A549 treated with ZK216348 at 1 μM for 4 hours (cell line): ENCODE results near the gene ABHD16A. TPM values are rescaled to one million over a fixed set of nuclear protein-coding genes. Genes with fewer than 3 reads are reported as not detected.

ENCODE experiments used
- total RNA-seq: library from RNA; stranded (reverse); fragments of 200-300 nt; extraction: Qiagen RNA extraction; gene quantifications from 5 replicates; pipeline ENCODE4 v1.2.3, GENCODE V29; 2022; ENCODE audit warnings: low read depth

Gene ABHD16A
- 13.2 to 19.1 TPM (median 17.6 TPM) in 5 replicates for total RNA-seq

DNA sequence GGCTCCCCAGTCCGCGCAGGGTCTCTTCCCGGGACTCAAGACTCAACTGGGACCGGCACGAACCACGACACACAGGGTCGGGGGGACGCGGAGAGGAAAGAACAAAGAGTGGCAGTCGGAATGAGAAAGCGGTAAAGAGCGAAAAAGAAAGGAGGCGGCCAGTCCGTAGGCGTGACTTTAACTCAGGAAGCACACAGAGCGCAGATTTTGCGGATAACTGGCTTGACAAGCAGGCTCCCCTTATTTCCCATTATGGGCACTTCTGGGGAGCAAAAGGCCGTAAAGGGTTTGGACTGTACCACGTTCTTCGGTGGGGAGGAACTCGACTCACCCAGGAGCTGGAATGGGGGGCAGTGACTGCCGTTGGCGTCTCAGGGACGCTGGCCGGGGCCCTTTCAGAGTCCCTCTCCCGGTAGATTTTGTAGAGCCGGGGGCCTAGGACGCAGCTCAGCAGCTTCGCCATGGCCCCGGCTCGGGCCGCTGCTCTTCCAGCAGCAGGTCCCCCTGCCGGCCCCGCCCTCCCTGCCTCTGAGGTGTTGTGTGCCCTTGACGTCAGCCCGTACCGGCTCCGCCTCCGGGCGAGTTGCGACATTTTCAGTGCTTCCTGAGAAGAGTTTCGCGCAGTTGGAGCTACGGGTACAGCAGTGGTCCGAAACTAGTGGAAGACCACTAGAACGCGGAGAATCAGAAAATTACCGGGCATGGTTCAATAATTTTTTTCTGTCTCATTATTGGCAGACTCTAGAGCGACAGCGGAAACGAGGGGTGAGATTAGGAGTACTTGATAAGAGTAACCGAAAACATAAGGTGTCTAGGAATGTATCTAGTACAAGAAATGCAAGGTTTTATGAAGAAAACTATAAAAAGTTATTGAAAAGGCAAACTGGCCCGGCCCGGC, at the start of gene ABHD16A:
Gene ABHD16A, minus strand, starts transcription at position 506 of the 898 bp plus-strand sequence. Its CDS starts 43 bp downstream, at position 463.

DNA sequence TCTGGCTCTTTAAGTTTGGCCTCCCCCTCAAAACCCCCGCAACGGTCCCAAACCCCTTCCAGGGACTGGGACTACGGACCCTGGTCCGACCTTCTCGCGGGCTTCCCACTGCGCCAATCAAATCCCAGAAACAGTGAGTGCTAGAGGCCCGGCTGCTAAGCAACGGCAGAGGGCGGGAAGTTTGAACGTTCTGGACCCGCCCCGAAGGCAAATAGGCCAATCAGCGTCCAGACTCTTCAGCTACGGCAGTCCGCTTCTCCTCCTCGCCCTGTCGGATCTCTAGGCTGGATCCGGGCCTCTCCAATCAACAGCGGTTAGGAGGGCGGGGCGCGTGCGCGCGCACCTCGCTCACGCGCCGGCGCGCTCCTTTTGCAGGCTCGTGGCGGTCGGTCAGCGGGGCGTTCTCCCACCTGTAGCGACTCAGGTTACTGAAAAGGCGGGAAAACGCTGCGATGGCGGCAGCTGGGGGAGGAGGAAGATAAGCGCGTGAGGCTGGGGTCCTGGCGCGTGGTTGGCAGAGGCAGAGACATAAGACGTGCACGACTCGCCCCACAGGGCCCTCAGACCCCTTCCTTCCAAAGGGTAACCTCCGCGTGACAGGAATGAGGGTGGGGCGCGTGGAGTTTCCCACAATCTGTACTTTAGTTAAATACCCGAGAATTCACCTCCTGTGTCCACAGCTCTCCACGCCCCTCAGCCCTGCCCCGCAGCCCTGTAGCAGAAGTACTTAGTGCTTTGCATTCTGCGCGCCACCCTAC, 36.7 kb upstream of the ABHD16A start, which contains the start of gene MSH5:
Gene MSH5, plus strand, starts transcription at position 367 of the 758 bp plus-strand sequence. CDS start 462 bp downstream, outside the sequence.

DNA sequence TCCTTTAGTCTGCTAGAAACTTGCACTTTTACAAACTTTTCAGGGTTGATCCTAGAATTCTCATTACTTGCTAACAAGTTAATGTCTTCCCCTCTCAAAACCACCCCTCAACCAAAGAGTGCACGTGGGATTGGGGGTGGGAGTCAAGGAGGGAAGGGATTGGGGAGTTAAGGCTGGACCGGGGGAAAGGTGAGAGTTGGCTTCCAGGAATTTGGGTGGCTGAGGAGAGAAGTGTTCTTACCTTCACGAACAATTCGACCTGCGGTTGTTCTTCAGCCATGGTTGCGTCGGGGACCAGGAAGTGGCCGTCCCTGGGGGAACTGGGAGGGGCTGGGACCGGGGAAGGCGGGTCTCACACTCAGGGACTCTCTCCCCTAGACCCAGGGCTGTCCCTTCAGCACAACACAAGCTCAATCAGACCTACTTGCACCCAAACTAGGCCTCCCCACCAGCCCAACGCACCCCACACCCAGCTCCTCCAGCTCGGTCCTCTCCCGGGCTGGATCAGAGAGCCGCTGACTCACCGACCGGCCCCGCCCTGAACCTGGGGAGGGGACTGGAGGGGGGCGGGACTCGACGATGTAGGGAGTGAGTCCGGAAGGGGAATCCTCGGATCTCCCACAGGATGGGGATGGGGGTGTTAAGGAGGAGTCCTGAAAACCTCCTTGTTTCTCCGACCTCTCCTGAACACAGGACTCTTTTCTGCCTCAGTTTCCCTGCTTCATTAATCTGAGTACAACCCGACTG, 33.1 kb upstream of the ABHD16A start, which contains the start of gene CLIC1:
Gene CLIC1, minus strand, starts transcription at position 510 of the 747 bp plus-strand sequence. Its CDS starts 230 bp downstream, at position 280.

DNA sequence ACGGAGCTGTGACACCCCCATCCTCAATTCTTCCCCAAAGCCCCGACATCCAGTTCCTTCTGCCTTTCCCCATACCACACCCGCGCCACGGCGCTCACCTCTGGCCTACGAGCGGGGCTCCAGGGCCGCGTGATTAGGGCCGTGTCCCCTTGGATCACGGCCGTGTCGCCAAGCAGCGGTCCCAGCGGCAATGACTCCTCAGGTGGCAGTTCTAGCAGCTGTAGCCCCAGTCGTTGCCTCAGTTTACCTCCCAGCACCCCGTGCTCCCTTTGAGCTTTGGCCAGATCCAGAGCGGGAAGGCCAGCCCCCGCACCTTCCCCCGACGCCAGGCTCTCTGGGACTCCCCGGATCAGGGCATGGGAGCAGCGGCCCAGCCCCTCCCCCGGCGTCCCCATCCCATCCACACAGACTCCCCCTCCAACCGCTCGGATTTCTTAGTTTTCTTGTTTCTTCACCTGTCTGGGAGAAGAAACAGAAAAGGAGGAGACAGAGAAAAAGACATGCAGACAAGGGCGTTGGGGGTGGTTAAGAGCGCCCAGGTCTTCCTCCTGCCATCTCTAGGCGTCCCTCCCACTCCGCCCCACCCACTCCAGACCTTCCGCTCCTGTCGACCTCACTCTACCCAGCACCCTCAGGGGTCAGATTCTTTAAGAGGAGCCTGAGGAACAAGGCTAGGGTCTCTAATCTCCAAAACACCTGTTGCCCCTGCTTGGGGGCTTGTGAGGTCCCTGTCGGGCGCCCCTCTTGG, 25.8 kb upstream of the ABHD16A start, which contains the start of gene DDAH2:
Gene DDAH2, minus strand, starts transcription at position 533 of the 748 bp plus-strand sequence. Its CDS starts 138 bp downstream, at position 395.

GRCh38 chr6:31723245-31723979, 20.3 kb upstream of the ABHD16A start, which contains the start of gene MPIG6B:
Gene MPIG6B, plus strand, starts transcription at chr6:31723373. Its CDS starts 11 bp downstream, at chr6:31723384.

DNA sequence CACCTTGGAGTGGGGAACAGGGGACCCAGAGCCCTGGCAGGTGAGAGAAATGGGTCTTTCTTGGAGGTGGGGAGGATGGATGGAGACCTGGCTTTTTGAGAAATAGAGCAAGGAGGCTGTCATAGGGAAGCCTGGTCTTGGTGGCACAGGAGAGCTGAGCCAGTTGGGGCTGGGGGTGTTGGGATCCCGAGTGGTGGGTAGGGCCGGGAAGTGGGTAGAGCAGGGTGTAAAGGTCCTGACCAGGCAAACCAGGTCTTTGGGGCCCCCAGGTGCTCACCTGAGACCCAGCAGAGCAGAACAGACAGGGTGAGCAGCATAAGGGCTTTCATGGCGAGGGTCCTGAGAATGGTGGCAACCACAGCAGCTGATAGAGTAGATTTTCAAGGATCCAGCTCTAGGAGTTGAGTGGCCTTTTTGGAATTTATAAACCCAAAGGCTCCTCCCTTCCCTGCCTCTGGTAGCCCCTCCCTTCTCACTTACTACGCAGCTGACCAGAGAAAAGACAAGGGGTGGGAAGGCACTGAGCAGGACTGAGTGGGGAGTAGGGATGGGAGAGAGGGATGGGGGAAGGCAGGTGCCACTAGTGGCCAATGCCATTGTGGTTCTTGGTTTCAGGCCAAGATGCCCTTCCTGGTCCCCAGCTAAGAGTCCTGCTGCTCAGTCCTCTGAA, 18.4 kb upstream of the ABHD16A start, which contains the start of gene LY6G6C:
Gene LY6G6C, minus strand, starts transcription at position 396 of the 670 bp plus-strand sequence. Its CDS starts 67 bp downstream, at position 329.

DNA sequence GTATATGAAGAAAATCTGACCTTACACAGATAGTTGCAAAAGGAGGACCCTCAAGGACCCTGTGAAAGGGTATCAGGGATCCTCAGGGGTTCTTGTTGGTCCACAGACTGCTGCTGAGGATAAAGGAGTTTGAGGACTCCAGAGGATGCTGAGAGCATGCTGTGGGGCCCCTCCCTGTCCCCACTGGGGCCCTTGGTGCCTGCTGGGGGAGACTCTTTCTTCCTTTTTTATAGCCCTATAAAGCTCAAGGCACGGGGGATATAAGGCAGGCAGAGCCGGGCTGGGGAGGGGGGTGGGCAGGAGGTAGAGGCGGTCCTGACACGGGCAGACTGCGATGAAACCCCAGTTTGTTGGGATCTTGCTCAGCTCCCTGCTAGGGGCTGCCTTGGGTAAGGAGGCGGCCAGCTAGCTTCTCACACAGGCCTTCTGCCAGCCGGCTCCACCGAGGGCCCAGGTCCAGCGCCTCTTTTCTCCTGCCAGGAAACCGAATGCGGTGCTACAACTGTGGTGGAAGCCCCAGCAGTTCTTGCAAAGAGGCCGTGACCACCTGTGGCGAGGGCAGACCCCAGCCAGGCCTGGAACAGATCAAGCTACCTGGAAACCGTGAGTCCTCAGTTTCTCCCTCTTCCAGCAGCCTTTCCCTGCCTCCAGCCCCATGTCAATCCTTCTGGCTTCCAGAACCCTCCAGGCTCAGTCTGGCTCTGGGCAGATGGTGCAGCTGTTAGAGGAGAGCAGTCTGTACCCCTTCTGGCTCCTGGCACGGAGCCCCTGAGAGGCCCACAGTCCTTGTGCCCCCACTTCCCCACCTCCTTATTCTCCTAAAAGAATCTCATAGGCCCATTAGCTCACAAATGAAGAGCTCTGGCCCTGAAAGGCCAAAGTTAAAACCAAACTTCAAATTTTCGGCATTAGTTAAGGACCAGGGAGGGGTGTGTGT, 12.2 kb upstream of the ABHD16A start, which contains the start of gene LY6G6D:
Gene LY6G6D, plus strand, starts transcription at position 327 of the 937 bp plus-strand sequence. Its CDS starts 8 bp downstream, at position 335.

GRCh38 chr6:31706599-31706998, 3.5 kb upstream of the ABHD16A start, which contains the start of gene LY6G6F:
Gene LY6G6F, plus strand, starts transcription at chr6:31706866. Its CDS starts 41 bp downstream, at chr6:31706907.

GRCh38 chr6:31680226-31681134, 22.6 kb downstream of the ABHD16A start, which contains the start of gene LY6G5C:
Gene LY6G5C, minus strand, starts transcription at chr6:31681067. Its CDS starts 694 bp downstream, at chr6:31680373.

DNA sequence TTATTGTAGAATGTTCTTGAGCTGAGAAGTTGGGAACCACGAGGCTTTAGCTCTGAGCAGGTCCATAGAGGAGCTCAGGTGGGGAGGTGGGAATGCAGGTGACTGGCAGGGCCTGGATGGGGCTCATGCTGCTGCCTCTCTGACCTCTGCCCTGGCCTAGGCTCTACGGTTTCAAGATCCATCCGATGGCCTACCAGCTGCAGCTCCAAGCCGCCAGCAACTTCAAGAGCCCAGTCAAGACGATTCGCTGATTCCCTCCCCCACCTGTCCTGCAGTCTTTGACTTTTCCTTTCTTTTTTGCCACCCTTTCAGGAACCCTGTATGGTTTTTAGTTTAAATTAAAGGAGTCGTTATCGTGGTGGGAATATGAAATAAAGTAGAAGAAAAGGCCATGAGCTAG, 33.4 kb downstream of the ABHD16A start, which contains the start of gene LY6G5B:
Gene LY6G5B, plus strand, starts transcription at position 301 of the 400 bp plus-strand sequence. CDS start 975 bp downstream, outside the sequence.

GRCh38 chr6:31665501-31666336, 37.4 kb downstream of the ABHD16A start, which contains the start of gene CSNK2B:
Gene CSNK2B, plus strand, starts transcription at chr6:31666080. Its CDS starts 752 bp downstream, at chr6:31666832.

DNA sequence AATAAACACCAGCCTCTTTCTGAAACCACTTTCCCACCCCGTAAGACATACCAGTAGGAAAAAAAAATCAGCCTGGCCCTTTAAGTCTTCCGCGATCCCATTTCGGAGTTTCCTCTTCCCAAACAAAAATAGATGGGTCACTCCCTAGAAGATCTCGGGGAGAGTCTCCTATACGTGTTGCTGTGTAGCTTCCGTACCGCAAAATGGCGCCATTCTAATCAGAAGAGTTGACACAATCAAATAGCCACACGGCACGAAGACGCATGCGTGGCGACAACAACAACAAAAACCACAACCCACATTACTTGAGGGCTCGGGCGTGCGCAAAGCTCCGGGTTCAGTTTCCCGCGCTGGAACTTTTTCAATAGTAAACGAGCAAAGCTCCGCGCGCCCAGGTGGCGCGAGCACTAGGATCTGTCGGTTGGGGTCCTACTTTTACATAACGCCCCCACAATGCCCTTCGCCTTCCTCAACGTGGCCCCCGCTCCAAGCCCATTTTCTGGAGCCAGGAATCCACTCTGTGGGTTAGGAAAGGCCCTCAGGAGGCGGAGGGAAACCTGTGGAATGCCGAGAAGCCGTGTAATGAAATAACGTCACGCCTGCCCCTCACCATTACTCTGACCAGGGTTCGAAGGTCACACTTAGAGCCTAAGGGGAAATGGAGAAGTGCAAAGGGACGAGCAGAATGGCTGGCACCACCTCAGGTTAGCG, 38.2 kb downstream of the ABHD16A start, which contains the start of gene GPANK1:
Gene GPANK1, minus strand, starts transcription at position 208 of the 711 bp plus-strand sequence. CDS start 519 bp downstream, outside the sequence.

GRCh38 chr6:31660381-31661261, 42.5 kb downstream of the ABHD16A start, which contains the start of gene C6orf47:
Gene C6orf47, minus strand, starts transcription at chr6:31660778. Its CDS starts 831 bp downstream, at chr6:31659947.

